ENCODE measurements around the gene EBF4. TPM values are rescaled to one million over a fixed set of nuclear protein-coding genes. Genes with fewer than 3 reads are reported as not detected.

Gene EBF4
- total and polyA plus RNA-seq, 2 donors (not counting 1 experiment from before 2014, with no cell fraction given), result 0.81 to 5.0 TPM

GRCh38 chr20:2757001-2757400 is 64.4 kb downstream of the EBF4 start:
- DNase-seq (no peak), ATAC-seq (ENCODE audit: low read depth) (no peak)
- no peak overlapping the region for H3K9ac ChIP-seq (ENCODE audit: low read length)
- no peak overlapping the region for H2AFZ ChIP-seq (ENCODE audit: insufficient read depth, low read depth, low read length, poor library complexity, severe bottlenecking)
- intact Hi-C loops (cut with micrococcal nuclease), result no loop called here
- peaks cover 0 to 15% (median 0%) of the 10 kb centered on the region in 3 donors for H3K9me3 ChIP-seq (ENCODE audit: control extremely low read depth in 1 of 3, control insufficient read depth in 2 of 3, insufficient read depth in 1 of 3, low read length in 2 of 3)
- WGBS (ENCODE audit: insufficient coverage), result 96% methylated on average over 5 of the region's 5 CpGs
- H3K4me3 ChIP-seq (ENCODE audit: control extremely low read depth in 1 of 5, extremely low read depth in 1 of 5, insufficient read depth in 1 of 5, low read depth in 2 of 5, low read length in 4 of 5), result no peak overlapping the region
- no peaks in the 10 kb centered on the region for H3K36me3 ChIP-seq (replicated peaks in 1 of 2; ENCODE audit: control extremely low read depth in 1 of 2, control insufficient read depth in 1 of 2, extremely low read depth in 1 of 2, insufficient read depth in 2 of 2, low read length in 1 of 2)
- H3K27ac ChIP-seq (ENCODE audit: low read length in 2 of 2), result no peak overlapping the region
- no peaks in the 10 kb centered on the region for H3K9me3 Mint-ChIP-seq (ENCODE audit: insufficient read depth)
- no peak overlapping the region for H3K27ac Mint-ChIP-seq
- ChIA-PET POLR2A (no interaction called here), CTCF (no interaction called here)
- TF ChIP-seq EZH2 (IDR thresholded peaks at IDR 0.05; ENCODE audit: borderline replicate concordance, insufficient read depth, low read depth, low read length, poor library complexity, severe bottlenecking), result no peak
- TF ChIP-seq CTCF (IDR thresholded peaks at IDR 0.05), result no peak
- H3K4me2 ChIP-seq (replicated peaks; ENCODE audit: low read depth, low read length, poor library complexity, severe bottlenecking), result no peak overlapping the region
- peaks cover 66% of the 10 kb centered on the region for H3K27me3 Mint-ChIP-seq
- H3K4me1 Mint-ChIP-seq, result peaks cover 18% of the 10 kb centered on the region
- H3K27me3 ChIP-seq (replicated peaks in 1 of 4; ENCODE audit: control extremely low read depth in 1 of 4, control insufficient read depth in 3 of 4, insufficient read depth in 4 of 4, low read length in 3 of 4), result peaks cover 0 to 82% (median 41%) of the 10 kb centered on the region in 4 experiments
- H3K4me3 Mint-ChIP-seq, result no peak overlapping the region
- H3K4me1 ChIP-seq (ENCODE audit: control insufficient read depth in 2 of 2, insufficient read depth in 2 of 2, low read length in 2 of 2), result peaks cover 17 to 19% of the 10 kb centered on the region in 2 donors
- H3K79me2 ChIP-seq (ENCODE audit: control insufficient read depth, insufficient read depth, low read length), result no peaks in the 10 kb centered on the region
- no peaks in the 10 kb centered on the region for H4K20me1 ChIP-seq (ENCODE audit: control insufficient read depth, insufficient read depth, low read length, poor library complexity, severe bottlenecking)

GRCh38 chr20:2757969-2758368 is 65.4 kb downstream of the EBF4 start:
- Mint-ChIP-seq H3K27me3 (peaks cover 71% of the 10 kb centered on the region), H3K4me1 (peaks cover 13% of the 10 kb centered on the region), H3K27ac (no peak overlapping the region), H3K4me3 (no peak overlapping the region), H3K9me3 (ENCODE audit: insufficient read depth) (no peaks in the 10 kb centered on the region)
- no peak for ATAC-seq (ENCODE audit: low read depth)
- 89% methylated on average over 5 of the region's 5 CpGs for WGBS (ENCODE audit: insufficient coverage)
- Histone ChIP-seq H3K9ac (ENCODE audit: low read length) (no peak overlapping the region), H3K9me3 (ENCODE audit: control extremely low read depth in 1 of 3, control insufficient read depth in 2 of 3, insufficient read depth in 1 of 3, low read length in 2 of 3) (peaks cover 0 to 11% (median 0%) of the 10 kb centered on the region in 3 donors), H3K4me2 (replicated peaks; ENCODE audit: low read depth, low read length, poor library complexity, severe bottlenecking) (no peak overlapping the region), H3K27ac (ENCODE audit: low read length in 2 of 2) (no peak overlapping the region), H3K4me1 (ENCODE audit: control insufficient read depth in 2 of 2, insufficient read depth in 2 of 2, low read length in 2 of 2) (peaks cover 11 to 12% of the 10 kb centered on the region in 2 donors), H3K36me3 (replicated peaks in 1 of 2; ENCODE audit: control extremely low read depth in 1 of 2, control insufficient read depth in 1 of 2, extremely low read depth in 1 of 2, insufficient read depth in 2 of 2, low read length in 1 of 2) (no peaks in the 10 kb centered on the region), H3K27me3 (replicated peaks in 1 of 4; ENCODE audit: control extremely low read depth in 1 of 4, control insufficient read depth in 3 of 4, insufficient read depth in 4 of 4, low read length in 3 of 4) (peaks cover 0 to 79% (median 37%) of the 10 kb centered on the region in 4 experiments), H4K20me1 (ENCODE audit: control insufficient read depth, insufficient read depth, low read length, poor library complexity, severe bottlenecking) (no peaks in the 10 kb centered on the region), H2AFZ (ENCODE audit: insufficient read depth, low read depth, low read length, poor library complexity, severe bottlenecking) (no peak overlapping the region), H3K4me3 (ENCODE audit: control extremely low read depth in 1 of 5, extremely low read depth in 1 of 5, insufficient read depth in 1 of 5, low read depth in 2 of 5, low read length in 4 of 5) (no peak overlapping the region), H3K79me2 (ENCODE audit: control insufficient read depth, insufficient read depth, low read length) (no peaks in the 10 kb centered on the region)
- ChIA-PET POLR2A (no interaction called here), CTCF (no interaction called here)
- TF ChIP-seq EZH2 (IDR thresholded peaks at IDR 0.05; ENCODE audit: borderline replicate concordance, insufficient read depth, low read depth, low read length, poor library complexity, severe bottlenecking) (no peak), CTCF (IDR thresholded peaks at IDR 0.05) (no peak)
- intact Hi-C loops (cut with micrococcal nuclease), result no loop called here
- DNase-seq, result no peak
